Measurements from ENCODE around the gene OR4C11.

DNA sequence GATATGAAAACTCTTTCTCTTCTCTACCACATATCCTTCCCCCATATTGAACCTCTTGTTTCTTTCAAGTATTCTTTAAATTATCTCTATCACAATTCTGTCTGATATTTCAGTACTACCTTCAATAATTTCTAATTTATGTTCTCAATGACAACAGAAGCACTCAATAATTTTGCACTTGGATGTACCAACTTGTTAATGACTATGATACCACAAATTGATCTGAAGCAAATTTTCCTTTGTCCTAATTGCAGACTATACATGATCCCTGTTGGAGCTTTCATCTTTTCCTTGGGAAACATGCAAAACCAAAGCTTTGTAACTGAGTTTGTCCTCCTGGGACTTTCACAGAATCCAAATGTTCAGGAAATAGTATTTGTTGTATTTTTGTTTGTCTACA is 53.3 kb downstream of the OR4C11 start, which contains the start of gene OR4C15:
- TF ChIP-seq, protein P1, sequence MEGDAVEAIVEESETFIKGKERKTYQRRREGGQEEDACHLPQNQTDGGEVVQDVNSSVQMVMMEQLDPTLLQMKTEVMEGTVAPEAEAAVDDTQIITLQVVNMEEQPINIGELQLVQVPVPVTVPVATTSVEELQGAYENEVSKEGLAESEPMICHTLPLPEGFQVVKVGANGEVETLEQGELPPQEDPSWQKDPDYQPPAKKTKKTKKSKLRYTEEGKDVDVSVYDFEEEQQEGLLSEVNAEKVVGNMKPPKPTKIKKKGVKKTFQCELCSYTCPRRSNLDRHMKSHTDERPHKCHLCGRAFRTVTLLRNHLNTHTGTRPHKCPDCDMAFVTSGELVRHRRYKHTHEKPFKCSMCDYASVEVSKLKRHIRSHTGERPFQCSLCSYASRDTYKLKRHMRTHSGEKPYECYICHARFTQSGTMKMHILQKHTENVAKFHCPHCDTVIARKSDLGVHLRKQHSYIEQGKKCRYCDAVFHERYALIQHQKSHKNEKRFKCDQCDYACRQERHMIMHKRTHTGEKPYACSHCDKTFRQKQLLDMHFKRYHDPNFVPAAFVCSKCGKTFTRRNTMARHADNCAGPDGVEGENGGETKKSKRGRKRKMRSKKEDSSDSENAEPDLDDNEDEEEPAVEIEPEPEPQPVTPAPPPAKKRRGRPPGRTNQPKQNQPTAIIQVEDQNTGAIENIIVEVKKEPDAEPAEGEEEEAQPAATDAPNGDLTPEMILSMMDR (IDR thresholded peaks at IDR 0.05), result no peak
- TF ChIP-seq POLR2A (IDR thresholded peaks at IDR 0.05), result no peak
